ENCODE measurements around the gene SP2. TPM values are rescaled to one million over a fixed set of nuclear protein-coding genes. Genes with fewer than 3 reads are reported as not detected.

Gene SP2
- polyA plus RNA-seq, 1 donor: 17.9 TPM

GRCh38 chr17:47870056-47870455, 26.0 kb upstream of the SP2 start:
- DNase-seq: no peak
- Histone ChIP-seq H3K4me1 (ENCODE audit: control insufficient read depth, insufficient read depth, low read length) (peaks cover 14% of the 10 kb centered on the region), H3K27me3 (ENCODE audit: control insufficient read depth, insufficient read depth, low read length) (peaks cover 45% of the 10 kb centered on the region), H3K36me3 (ENCODE audit: control insufficient read depth, insufficient read depth, low read length) (no peaks in the 10 kb centered on the region), H3K4me3 (ENCODE audit: low read length) (no peak overlapping the region), H3K9me3 (ENCODE audit: control insufficient read depth, low read depth, low read length) (no peaks in the 10 kb centered on the region), H3K27ac (ENCODE audit: low read length) (no peak overlapping the region)
- WGBS (ENCODE audit: insufficient coverage, low lambda C conversion rate): no CpG with 5 or more reads among the region's 1 CpG

GRCh38 chr17:47871048-47871447, 25.0 kb upstream of the SP2 start:
- no peak for DNase-seq
- H3K4me1 ChIP-seq (ENCODE audit: control insufficient read depth, insufficient read depth, low read length): peaks cover 8% of the 10 kb centered on the region
- H3K27ac ChIP-seq (ENCODE audit: low read length): no peak overlapping the region
- H3K36me3 ChIP-seq (ENCODE audit: control insufficient read depth, insufficient read depth, low read length): no peaks in the 10 kb centered on the region
- H3K27me3 ChIP-seq (ENCODE audit: control insufficient read depth, insufficient read depth, low read length): peaks cover 42% of the 10 kb centered on the region
- H3K4me3 ChIP-seq (ENCODE audit: low read length): no peak overlapping the region
- H3K9me3 ChIP-seq (ENCODE audit: control insufficient read depth, low read depth, low read length): no peaks in the 10 kb centered on the region

GRCh38 chr17:47872019-47872650, 23.9 kb upstream of the SP2 start:
- H3K36me3 ChIP-seq (ENCODE audit: control insufficient read depth, insufficient read depth, low read length): no peaks in the 10 kb centered on the region
- H3K27me3 ChIP-seq (ENCODE audit: control insufficient read depth, insufficient read depth, low read length): peaks cover 40% of the 10 kb centered on the region
- no peak overlapping the region for H3K4me3 ChIP-seq (ENCODE audit: low read length)
- H3K9me3 ChIP-seq (ENCODE audit: control insufficient read depth, low read depth, low read length): no peaks in the 10 kb centered on the region
- H3K27ac ChIP-seq (ENCODE audit: low read length): no peak overlapping the region
- H3K4me1 ChIP-seq (ENCODE audit: control insufficient read depth, insufficient read depth, low read length): peaks cover 8% of the 10 kb centered on the region
- DNase-seq: no peak
- no CpG with 5 or more reads among the region's 29 CpGs for WGBS (ENCODE audit: insufficient coverage, low lambda C conversion rate)

GRCh38 chr17:47872651-47873161, 23.3 kb upstream of the SP2 start:
- H3K4me3 ChIP-seq (ENCODE audit: low read length): no peak overlapping the region
- whole genome bisulfite sequencing (ENCODE audit: insufficient coverage, low lambda C conversion rate): no CpG with 5 or more reads among the region's 15 CpGs
- no peak overlapping the region for H3K27ac ChIP-seq (ENCODE audit: low read length)
- no peaks in the 10 kb centered on the region for H3K9me3 ChIP-seq (ENCODE audit: control insufficient read depth, low read depth, low read length)
- no peak for DNase-seq
- H3K4me1 ChIP-seq (ENCODE audit: control insufficient read depth, insufficient read depth, low read length): peaks cover 14% of the 10 kb centered on the region
- no peaks in the 10 kb centered on the region for H3K36me3 ChIP-seq (ENCODE audit: control insufficient read depth, insufficient read depth, low read length)
- H3K27me3 ChIP-seq (ENCODE audit: control insufficient read depth, insufficient read depth, low read length): peaks cover 40% of the 10 kb centered on the region

- Histone ChIP-seq H3K4me1 (ENCODE audit: control insufficient read depth, insufficient read depth, low read length) (peaks cover 21% of the 10 kb centered on the region), H3K9me3 (ENCODE audit: control insufficient read depth, low read depth, low read length) (no peaks in the 10 kb centered on the region), H3K27ac (ENCODE audit: low read length) (no peak overlapping the region), H3K36me3 (ENCODE audit: control insufficient read depth, insufficient read depth, low read length) (no peaks in the 10 kb centered on the region), H3K27me3 (ENCODE audit: control insufficient read depth, insufficient read depth, low read length) (peaks cover 40% of the 10 kb centered on the region), H3K4me3 (ENCODE audit: low read length) (no peak overlapping the region)
- no peak for DNase-seq
- WGBS (ENCODE audit: insufficient coverage, low lambda C conversion rate): 82% methylated on average over 2 of the region's 4 CpGs
Observed at GRCh38 chr17:47873200-47874090, 22.6 kb upstream of the SP2 start.

- Histone ChIP-seq H3K4me3 (ENCODE audit: low read length) (no peak overlapping the region), H3K27ac (ENCODE audit: low read length) (no peak overlapping the region), H3K36me3 (ENCODE audit: control insufficient read depth, insufficient read depth, low read length) (no peaks in the 10 kb centered on the region), H3K4me1 (ENCODE audit: control insufficient read depth, insufficient read depth, low read length) (peaks cover 32% of the 10 kb centered on the region), H3K9me3 (ENCODE audit: control insufficient read depth, low read depth, low read length) (no peaks in the 10 kb centered on the region), H3K27me3 (ENCODE audit: control insufficient read depth, insufficient read depth, low read length) (peaks cover 25% of the 10 kb centered on the region)
- WGBS (ENCODE audit: insufficient coverage, low lambda C conversion rate): 82% methylated on average over 3 of the region's 11 CpGs
- no peak for DNase-seq
Observed at GRCh38 chr17:47875011-47875985, 20.7 kb upstream of the SP2 start.

GRCh38 chr17:47877368-47878034, 18.5 kb upstream of the SP2 start:
- Histone ChIP-seq H3K27ac (ENCODE audit: low read length) (peak overlapping the region; percentile 15), H3K4me1 (ENCODE audit: control insufficient read depth, insufficient read depth, low read length) (peaks cover 46% of the 10 kb centered on the region), H3K4me3 (ENCODE audit: low read length) (no peak overlapping the region), H3K9me3 (ENCODE audit: control insufficient read depth, low read depth, low read length) (no peaks in the 10 kb centered on the region), H3K36me3 (ENCODE audit: control insufficient read depth, insufficient read depth, low read length) (no peaks in the 10 kb centered on the region), H3K27me3 (ENCODE audit: control insufficient read depth, insufficient read depth, low read length) (peaks cover 9% of the 10 kb centered on the region)
- DNase-seq: peak; percentile 36 to 59
- no CpG with 5 or more reads among the region's 9 CpGs for WGBS (ENCODE audit: insufficient coverage, low lambda C conversion rate)

GRCh38 chr17:47878203-47879027, 17.6 kb upstream of the SP2 start:
- DNase-seq: no peak
- H3K4me1 ChIP-seq (ENCODE audit: control insufficient read depth, insufficient read depth, low read length): peaks cover 51% of the 10 kb centered on the region
- no peaks in the 10 kb centered on the region for H3K36me3 ChIP-seq (ENCODE audit: control insufficient read depth, insufficient read depth, low read length)
- H3K4me3 ChIP-seq (ENCODE audit: low read length): no peak overlapping the region
- H3K27ac ChIP-seq (ENCODE audit: low read length): no peak overlapping the region
- H3K27me3 ChIP-seq (ENCODE audit: control insufficient read depth, insufficient read depth, low read length): peaks cover 2% of the 10 kb centered on the region
- no CpG with 5 or more reads among the region's 10 CpGs for WGBS (ENCODE audit: insufficient coverage, low lambda C conversion rate)
- H3K9me3 ChIP-seq (ENCODE audit: control insufficient read depth, low read depth, low read length): no peaks in the 10 kb centered on the region

- DNase-seq: no peak
- Histone ChIP-seq H3K9me3 (ENCODE audit: control insufficient read depth, low read depth, low read length) (no peaks in the 10 kb centered on the region), H3K4me3 (ENCODE audit: low read length) (no peak overlapping the region), H3K27me3 (ENCODE audit: control insufficient read depth, insufficient read depth, low read length) (peaks cover 2% of the 10 kb centered on the region), H3K36me3 (ENCODE audit: control insufficient read depth, insufficient read depth, low read length) (no peaks in the 10 kb centered on the region), H3K27ac (ENCODE audit: low read length) (no peak overlapping the region), H3K4me1 (ENCODE audit: control insufficient read depth, insufficient read depth, low read length) (peaks cover 58% of the 10 kb centered on the region)
- WGBS (ENCODE audit: insufficient coverage, low lambda C conversion rate): no CpG with 5 or more reads among the region's 2 CpGs
Observed at GRCh38 chr17:47879028-47879585, 16.9 kb upstream of the SP2 start.
